ENCODE results near the gene SPTBN2. TPM values are rescaled to one million over a fixed set of nuclear protein-coding genes. Genes with fewer than 3 reads are reported as not detected.

Gene SPTBN2
- total RNA-seq, 1 donor from 2014 or later: 38.7 TPM

- DNase-seq (ENCODE audit: low read depth): no peak
- no peak overlapping the region for H3K4me3 ChIP-seq (ENCODE audit: low read depth, low read length)
- H3K36me3 ChIP-seq (ENCODE audit: control insufficient read depth, insufficient read depth, low read length): peaks cover 3% of the 10 kb centered on the region
- FAIRE-seq: no peak
- TF ChIP-seq, protein P1, sequence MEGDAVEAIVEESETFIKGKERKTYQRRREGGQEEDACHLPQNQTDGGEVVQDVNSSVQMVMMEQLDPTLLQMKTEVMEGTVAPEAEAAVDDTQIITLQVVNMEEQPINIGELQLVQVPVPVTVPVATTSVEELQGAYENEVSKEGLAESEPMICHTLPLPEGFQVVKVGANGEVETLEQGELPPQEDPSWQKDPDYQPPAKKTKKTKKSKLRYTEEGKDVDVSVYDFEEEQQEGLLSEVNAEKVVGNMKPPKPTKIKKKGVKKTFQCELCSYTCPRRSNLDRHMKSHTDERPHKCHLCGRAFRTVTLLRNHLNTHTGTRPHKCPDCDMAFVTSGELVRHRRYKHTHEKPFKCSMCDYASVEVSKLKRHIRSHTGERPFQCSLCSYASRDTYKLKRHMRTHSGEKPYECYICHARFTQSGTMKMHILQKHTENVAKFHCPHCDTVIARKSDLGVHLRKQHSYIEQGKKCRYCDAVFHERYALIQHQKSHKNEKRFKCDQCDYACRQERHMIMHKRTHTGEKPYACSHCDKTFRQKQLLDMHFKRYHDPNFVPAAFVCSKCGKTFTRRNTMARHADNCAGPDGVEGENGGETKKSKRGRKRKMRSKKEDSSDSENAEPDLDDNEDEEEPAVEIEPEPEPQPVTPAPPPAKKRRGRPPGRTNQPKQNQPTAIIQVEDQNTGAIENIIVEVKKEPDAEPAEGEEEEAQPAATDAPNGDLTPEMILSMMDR (IDR thresholded peaks at IDR 0.05; ENCODE audit: insufficient read depth, low read length, severe bottlenecking): no peak
- no peaks in the 10 kb centered on the region for H3K27me3 ChIP-seq (ENCODE audit: control insufficient read depth, insufficient read depth, low read length)
Observed at GRCh38 chr11:66722745-66723651, 6.0 kb downstream of the SPTBN2 start.

DNA sequence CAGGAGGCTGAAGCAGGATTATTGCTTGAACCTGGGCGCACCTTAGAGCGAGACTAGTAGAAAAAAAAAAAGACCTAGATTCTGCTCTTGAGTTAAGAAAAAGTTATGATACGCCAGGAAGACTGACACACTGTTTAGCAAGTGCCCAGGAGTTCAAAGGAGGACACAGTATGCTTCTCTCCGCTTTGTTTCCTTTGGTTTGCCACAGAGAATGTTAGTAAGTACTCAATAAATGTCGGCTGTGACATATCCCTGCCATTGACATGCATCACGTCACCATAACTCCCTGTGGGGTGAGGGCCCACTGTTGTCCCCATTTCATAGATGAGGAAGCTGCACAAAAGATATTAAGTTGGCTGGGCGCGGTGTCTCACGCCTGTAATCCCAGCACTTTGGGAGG lies 7.1 kb downstream of the SPTBN2 start:
- no peak for FAIRE-seq

DNA sequence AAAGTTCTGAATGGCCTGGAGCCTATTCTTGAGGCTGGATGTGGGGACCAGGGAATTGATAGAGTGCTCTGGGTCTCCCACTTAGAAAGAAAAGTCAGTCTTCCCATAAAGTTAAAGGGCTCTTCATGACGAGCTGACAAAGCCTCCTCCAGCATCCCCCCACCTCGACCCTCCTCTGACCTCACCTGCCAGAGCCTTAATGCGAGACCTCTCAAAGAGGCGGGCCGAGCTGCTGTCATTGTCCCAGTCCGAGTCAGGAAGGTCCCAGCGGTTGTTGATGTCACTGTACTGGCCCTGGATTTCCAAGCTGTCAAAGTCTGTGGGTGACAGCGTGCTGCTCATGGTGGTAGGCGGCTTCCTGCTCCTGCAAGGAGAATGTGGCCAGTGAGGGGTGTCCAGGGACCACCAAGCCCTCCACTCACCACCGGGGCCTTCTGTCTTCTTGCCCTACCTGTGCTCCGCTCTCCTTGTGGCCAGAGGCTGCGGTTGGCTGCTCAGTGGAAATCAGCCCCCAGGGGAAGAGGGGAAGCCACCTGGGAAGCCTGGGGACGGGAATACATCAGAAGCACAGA lies 8.0 kb downstream of the SPTBN2 start:
- TF ChIP-seq, protein P1 (IDR thresholded peaks at IDR 0.05; ENCODE audit: insufficient read depth, low read length, severe bottlenecking): no peak
- FAIRE-seq (no peak), DNase-seq (ENCODE audit: low read depth) (no peak)
- Histone ChIP-seq H3K36me3 (ENCODE audit: control insufficient read depth, insufficient read depth, low read length) (peaks cover 3% of the 10 kb centered on the region), H3K4me3 (ENCODE audit: low read depth, low read length) (no peak overlapping the region), H3K27me3 (ENCODE audit: control insufficient read depth, insufficient read depth, low read length) (no peaks in the 10 kb centered on the region)

More for the DNA sequence above, 7.1 kb downstream of the SPTBN2 start:
- TF ChIP-seq, protein P1 (IDR thresholded peaks at IDR 0.05; ENCODE audit: insufficient read depth, low read length, severe bottlenecking): no peak
- Histone ChIP-seq H3K4me3 (ENCODE audit: low read depth, low read length) (no peak overlapping the region), H3K27me3 (ENCODE audit: control insufficient read depth, insufficient read depth, low read length) (no peaks in the 10 kb centered on the region), H3K36me3 (ENCODE audit: control insufficient read depth, insufficient read depth, low read length) (peaks cover 3% of the 10 kb centered on the region)
- DNase-seq (ENCODE audit: low read depth): no peak

DNA sequence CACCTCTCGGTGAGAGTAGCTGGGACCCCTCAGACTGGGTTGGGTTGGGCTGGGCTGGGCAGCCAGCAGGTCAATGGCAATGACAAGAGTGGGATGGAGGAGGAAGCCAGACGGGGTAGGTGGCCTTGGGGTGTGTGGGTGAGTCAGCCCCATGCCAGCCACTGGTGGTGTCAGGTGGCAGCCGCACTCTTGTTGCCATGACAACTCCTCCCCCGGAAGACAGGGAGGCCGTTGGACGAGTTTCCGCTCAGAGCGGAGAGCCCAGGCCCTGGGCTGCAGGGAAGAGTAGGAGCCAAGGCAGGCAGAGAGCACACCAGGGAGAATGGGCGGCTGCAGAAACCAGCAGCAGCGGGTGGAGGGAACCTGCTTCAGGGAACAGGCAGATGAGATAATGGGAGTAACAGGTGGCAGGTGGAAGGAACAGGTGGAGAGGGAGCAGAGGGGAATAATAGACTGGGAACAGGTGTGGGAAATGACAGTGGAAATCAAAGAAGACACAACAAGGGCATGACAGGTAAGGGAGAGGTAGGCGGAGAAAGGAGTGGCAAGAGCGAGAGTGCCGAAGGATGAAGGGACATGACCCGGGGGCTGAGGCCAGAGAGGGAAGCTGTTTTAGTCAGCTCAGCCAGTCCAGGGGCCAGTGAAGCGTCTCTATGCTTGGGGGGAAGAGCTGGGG lies 8.7 kb downstream of the SPTBN2 start:
- FAIRE-seq (no peak), DNase-seq (ENCODE audit: low read depth) (peak; percentile 89)
- H3K4me3 ChIP-seq (ENCODE audit: low read depth, low read length): no peak overlapping the region
- H3K27me3 ChIP-seq (ENCODE audit: control insufficient read depth, insufficient read depth, low read length): no peaks in the 10 kb centered on the region
- H3K36me3 ChIP-seq (ENCODE audit: control insufficient read depth, insufficient read depth, low read length): peaks cover 3% of the 10 kb centered on the region
- TF ChIP-seq, protein P1 (IDR thresholded peaks at IDR 0.05; ENCODE audit: insufficient read depth, low read length, severe bottlenecking): no peak

GRCh38 chr11:66719111-66719872 lies 9.7 kb downstream of the SPTBN2 start:
- DNase-seq (ENCODE audit: low read depth): no peak
- Histone ChIP-seq H3K4me3 (ENCODE audit: low read depth, low read length) (no peak overlapping the region), H3K27me3 (ENCODE audit: control insufficient read depth, insufficient read depth, low read length) (no peaks in the 10 kb centered on the region), H3K36me3 (ENCODE audit: control insufficient read depth, insufficient read depth, low read length) (peaks cover 5% of the 10 kb centered on the region)
- peak; percentile 86 for FAIRE-seq
- TF ChIP-seq, protein P1 (IDR thresholded peaks at IDR 0.05; ENCODE audit: insufficient read depth, low read length, severe bottlenecking): no peak

Data from bronchial epithelial cell (primary cell).